GM13977 (cell line): ENCODE results near the gene KCNMA1.

Experiments
- DNase-seq: peaks from one replicate; pipeline ENCODE4 v3.0.0; 2012; ENCODE audit warnings: low spot score
- in situ Hi-C: fragments of 300-500 bp; cut with MboI; formaldehyde crosslinking; loops from one replicate; pipeline ENCODE4 v1.12.0; 2022; ENCODE audit warnings: low sequenced_read_pairs, low pct_unique_long_range_greater_than_20kb, mixed read lengths, inconsistent platforms; ENCODE audit not compliant: unreplicated experiment
- TF ChIP-seq, protein P1 (sequence below): IDR thresholded peaks from 2 replicates; pipeline ENCODE4 v1.5.1; 2012; ENCODE audit warnings: mild to moderate bottlenecking, control low read depth; ENCODE audit not compliant: insufficient read depth; ENCODE audit errors: extremely low read depth, missing control alignments

KCNMA1 gene

DNA sequence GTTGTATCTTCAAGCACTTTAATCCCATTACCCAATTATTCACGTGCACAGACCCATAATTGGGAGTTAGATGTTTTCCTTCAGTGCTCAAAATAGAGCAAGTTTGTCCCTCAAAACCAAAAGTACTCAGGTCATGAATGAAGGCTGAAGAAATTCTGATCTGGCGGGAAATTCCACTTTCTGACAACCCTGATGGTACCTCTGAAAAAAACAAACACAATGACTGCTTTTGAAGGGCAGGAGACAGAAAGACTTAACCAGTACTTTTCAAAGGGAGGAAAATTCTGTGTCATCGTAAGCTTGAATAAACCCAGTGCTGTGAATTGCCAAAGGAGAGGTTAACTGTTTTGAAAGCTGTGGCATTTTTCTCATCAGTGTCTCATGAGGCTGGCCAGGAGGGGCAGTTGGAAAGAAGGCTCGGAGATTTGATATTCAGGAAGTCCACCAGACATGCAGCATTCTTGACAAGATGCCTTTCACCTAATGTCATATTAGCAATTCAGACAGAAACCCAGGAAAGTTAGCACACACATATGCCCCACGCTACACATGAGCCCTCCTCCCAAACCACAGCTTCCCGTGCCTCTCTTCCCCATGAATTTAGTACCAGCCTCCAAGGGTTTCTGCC is 347.0 kb downstream of the KCNMA1 start:
- DNase-seq: no peak
- in situ Hi-C loops: no loop called here
- TF ChIP-seq, protein P1, sequence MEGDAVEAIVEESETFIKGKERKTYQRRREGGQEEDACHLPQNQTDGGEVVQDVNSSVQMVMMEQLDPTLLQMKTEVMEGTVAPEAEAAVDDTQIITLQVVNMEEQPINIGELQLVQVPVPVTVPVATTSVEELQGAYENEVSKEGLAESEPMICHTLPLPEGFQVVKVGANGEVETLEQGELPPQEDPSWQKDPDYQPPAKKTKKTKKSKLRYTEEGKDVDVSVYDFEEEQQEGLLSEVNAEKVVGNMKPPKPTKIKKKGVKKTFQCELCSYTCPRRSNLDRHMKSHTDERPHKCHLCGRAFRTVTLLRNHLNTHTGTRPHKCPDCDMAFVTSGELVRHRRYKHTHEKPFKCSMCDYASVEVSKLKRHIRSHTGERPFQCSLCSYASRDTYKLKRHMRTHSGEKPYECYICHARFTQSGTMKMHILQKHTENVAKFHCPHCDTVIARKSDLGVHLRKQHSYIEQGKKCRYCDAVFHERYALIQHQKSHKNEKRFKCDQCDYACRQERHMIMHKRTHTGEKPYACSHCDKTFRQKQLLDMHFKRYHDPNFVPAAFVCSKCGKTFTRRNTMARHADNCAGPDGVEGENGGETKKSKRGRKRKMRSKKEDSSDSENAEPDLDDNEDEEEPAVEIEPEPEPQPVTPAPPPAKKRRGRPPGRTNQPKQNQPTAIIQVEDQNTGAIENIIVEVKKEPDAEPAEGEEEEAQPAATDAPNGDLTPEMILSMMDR: no peak

DNA sequence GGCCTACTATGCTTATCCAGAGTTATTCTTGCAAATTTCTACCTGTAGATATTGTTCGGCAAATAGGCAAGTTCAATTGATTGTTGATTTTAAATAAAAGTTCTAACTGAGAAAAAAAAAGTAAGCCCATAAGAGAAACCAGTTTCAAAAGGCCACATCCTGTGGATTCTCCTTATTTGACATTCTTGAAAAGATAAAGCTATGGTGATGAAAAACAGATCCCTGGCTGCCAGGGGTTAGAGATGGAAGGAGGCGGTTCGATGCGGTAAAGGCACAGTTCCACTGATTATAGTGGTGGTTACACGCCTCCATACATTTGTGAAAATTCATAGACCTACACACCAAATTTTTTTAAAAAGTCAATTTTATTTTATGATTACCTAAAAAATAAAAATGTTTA is 347.8 kb downstream of the KCNMA1 start:
- TF ChIP-seq, protein P1: no peak
- in situ Hi-C loops: no loop called here
- DNase-seq: no peak

DNA sequence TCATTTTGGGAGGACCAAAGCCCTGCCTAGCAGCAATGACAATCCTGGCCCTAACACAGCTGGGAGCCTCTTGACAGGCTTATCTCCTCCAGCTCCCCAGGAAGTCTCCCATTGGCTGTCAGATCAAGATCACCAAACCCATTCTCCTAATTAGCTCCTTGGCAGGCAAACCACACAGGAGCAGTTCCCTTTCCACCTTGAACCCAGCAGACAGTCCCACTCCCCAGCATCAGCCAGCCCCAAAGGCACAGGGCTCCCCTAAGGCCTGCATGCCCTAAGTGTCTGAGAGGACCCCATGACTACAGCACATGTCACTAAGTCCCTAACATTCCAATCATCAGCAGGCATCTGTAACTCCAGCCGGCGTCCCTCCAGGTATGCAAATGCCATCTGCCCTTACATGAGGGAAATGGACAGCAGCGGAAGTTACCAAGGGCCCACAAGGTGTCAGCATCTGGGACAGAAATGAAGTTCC is 348.5 kb downstream of the KCNMA1 start:
- TF ChIP-seq, protein P1: no peak
- DNase-seq: no peak
- in situ Hi-C loops: no loop called here

DNA sequence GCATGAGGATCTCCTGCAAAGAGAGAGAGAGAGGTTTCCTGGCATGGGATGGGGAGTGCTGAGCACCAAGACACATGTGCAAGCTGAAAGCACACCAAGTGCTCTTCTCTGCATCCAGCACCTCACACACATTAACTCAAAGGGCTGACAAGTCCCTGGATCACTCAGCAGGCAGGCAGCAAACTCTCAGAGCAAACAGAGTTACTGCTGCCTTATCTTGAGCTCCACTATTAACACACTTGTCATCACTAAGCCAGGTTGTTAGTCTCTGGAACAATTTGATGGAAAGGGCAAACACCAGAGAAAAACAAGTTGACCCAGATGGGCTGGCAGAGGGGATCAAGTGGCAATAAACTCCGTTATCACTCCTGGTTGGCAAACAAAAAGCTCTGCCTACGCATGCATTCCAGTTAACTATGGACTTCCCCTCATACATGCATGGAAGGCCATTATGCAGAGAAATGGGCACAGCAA is 349.9 kb downstream of the KCNMA1 start:
- in situ Hi-C loops: no loop called here
- TF ChIP-seq, protein P1: no peak
- no peak for DNase-seq

DNA sequence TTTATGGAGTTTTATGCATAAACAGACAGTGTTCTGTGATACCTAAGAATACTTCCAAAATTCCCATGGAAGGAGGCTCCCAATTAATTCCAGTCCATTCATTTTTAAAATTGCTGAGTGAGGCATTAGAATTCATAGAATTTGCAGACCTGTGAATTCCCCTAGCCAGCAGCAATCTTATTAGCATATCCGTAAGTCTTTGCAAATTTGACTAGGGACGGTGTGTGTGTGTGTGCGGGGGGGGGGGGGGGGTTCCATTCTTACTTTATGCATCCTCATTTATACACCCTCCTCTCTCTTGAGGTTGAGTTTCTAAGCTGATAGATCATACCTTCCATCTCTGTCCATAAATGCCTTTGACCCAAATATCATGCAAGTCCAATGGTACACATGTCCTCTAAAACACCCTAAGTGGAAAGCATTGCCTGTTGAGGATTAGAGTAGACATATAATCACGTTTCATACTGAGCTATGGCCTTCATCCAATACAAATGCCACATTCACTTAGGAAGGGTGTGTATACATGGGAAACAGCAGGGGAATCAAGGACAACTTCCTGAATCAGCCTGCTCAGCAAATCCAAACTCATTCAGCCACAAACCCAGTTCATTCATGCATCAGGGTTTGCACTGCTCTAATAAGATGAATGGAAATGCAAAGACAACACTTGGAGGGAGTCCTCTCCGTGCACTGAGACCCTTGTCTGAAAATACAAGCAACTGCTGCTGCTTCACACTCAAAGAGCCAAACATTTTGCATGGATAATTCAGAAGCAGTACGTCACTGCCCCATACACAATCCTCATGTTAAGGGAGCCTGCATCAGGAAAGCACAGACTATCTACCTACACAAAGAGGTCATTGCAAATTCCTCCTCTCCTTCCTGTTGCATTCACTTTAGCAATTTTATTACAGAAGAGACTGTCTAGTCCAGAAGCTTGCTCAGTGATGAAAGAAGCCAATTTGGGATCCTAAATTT is 350.8 kb downstream of the KCNMA1 start:
- TF ChIP-seq, protein P1: no peak
- in situ Hi-C loops: no loop called here
- DNase-seq: no peak

DNA sequence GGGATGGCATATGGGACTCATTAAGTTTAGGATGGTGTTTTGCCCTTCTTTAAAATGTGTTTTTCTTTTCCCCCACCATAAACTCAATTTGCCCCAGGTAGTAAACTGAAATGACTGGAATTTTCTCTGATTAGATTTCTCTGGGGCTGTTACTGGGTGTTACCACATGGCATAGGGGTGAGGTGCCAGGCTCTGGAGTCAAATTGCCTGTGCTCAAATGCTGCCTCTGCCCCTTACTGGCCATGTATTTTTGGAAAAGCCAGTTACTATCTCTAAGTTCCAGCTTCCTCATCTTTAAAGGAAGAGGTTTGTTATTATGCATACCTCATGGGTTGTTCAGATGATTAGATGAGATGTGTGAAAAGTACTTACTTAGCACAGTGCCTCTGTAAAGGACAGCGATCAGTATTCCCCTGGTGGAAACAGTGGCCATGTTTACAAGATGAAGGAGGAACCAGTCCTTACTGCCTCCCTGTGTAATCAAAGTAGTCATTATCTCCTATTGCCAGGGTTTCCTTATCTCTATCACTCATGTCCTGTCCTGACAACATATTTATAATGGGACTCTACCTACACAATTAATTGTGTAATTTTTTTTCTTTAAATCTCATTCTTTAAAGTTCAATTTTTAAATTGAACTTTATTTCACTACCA is 352.0 kb downstream of the KCNMA1 start:
- no peak for DNase-seq
- in situ Hi-C loops: no loop called here
- TF ChIP-seq, protein P1: no peak
